ENCODE measurements around the gene TMEM132C. TPM values are rescaled to one million over a fixed set of nuclear protein-coding genes. Genes with fewer than 3 reads are reported as not detected.

The TMEM132C gene
- total and polyA plus RNA-seq, 11 donors, result 0.05 to 5.9 (median 0.85) TPM

GRCh38 chr12:128573907-128574306 is 306.9 kb downstream of the TMEM132C start:
- ATAC-seq (no peak), DNase-seq (no peak)
- H3K4me1 ChIP-seq, result no peaks in the 10 kb centered on the region
- H3K27me3 ChIP-seq, result no peaks in the 10 kb centered on the region
- 63 to 68% (median 64%) methylated on average over 4 of the region's 4 CpGs for WGBS, 4 donors
- no peaks in the 10 kb centered on the region for H3K36me3 ChIP-seq
- H3K4me3 ChIP-seq, result no peak overlapping the region
- H3K9me3 ChIP-seq, result peaks cover 0 to 13% (median 0%) of the 10 kb centered on the region in 12 donors
- TF ChIP-seq POLR2A (IDR thresholded peaks at IDR 0.05), result no peak
- TF ChIP-seq CTCF (IDR thresholded peaks at IDR 0.05), result no peak
- intact Hi-C loops (cut with DNase I), result no loop called here
- no peak overlapping the region for H3K27ac ChIP-seq

DNA sequence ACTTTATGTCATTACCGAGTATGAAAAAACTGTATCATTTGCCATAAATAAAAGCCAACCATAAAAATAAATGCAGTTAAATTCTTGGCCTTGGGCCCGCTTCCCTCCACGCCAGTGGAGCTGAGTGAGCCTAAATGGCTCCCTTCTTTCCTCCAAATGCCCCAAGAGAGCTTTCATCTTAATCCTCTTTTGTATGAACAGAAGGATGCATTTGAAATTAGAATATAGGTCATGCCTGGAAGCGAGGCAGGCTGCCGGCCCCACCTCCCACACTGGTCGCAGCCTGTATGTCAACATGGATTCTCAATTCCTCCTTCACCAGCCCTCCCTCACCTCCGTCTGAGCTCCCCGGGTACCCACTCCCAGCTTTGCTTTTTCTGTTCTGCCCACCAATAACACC is 311.1 kb downstream of the TMEM132C start:
- no peaks in the 10 kb centered on the region for H3K4me1 ChIP-seq
- peaks cover 0 to 7% (median 0%) of the 10 kb centered on the region in 12 donors for H3K9me3 ChIP-seq
- H3K27me3 ChIP-seq, result no peaks in the 10 kb centered on the region
- TF ChIP-seq CTCF (IDR thresholded peaks at IDR 0.05) (no peak), POLR2A (IDR thresholded peaks at IDR 0.05) (no peak)
- DNase-seq, result no peak
- no peak overlapping the region for H3K27ac ChIP-seq
- 81 to 86% (median 85%) methylated on average over 8 of the region's 8 CpGs for WGBS, 4 donors
- no peaks in the 10 kb centered on the region for H3K36me3 ChIP-seq
- no peak overlapping the region for H3K4me3 ChIP-seq
- ATAC-seq, result no peak
- intact Hi-C loops (cut with DNase I), result no loop called here

DNA sequence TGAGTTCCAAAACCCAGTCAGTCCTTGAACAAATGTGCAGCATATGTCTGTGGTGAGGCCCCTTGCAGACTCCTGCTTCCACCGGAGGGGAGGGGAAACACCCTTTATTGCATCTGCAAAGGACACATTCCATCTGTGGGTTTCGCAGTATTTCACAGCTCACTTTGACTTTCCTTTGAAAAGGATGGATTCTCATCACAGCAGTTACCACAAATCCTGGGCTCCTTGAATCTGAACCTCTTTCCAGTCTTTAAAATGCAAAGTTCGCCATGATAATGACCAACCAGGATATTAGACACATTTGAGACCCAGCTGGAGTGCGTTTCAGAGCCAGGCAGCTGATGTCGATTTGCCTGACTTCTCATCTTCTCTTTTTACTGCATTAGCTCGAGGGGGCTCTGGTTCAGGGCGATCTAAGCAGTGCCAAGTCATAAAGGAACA is 314.4 kb downstream of the TMEM132C start:
- intact Hi-C loops (cut with DNase I), result no loop called here
- no peaks in the 10 kb centered on the region for H3K27me3 ChIP-seq
- H3K9me3 ChIP-seq, result peaks cover 0 to 7% (median 0%) of the 10 kb centered on the region in 12 donors
- no peak overlapping the region for H3K27ac ChIP-seq
- no peak overlapping the region for H3K4me3 ChIP-seq
- 34 to 70% (median 59%) methylated on average over 7 of the region's 7 CpGs for whole genome bisulfite sequencing, 4 donors
- ATAC-seq (no peak), DNase-seq (no peak)
- H3K4me1 ChIP-seq, result no peaks in the 10 kb centered on the region
- TF ChIP-seq POLR2A (IDR thresholded peaks at IDR 0.05), result no peak
- no peak for TF ChIP-seq CTCF (IDR thresholded peaks at IDR 0.05)
- no peaks in the 10 kb centered on the region for H3K36me3 ChIP-seq

DNA sequence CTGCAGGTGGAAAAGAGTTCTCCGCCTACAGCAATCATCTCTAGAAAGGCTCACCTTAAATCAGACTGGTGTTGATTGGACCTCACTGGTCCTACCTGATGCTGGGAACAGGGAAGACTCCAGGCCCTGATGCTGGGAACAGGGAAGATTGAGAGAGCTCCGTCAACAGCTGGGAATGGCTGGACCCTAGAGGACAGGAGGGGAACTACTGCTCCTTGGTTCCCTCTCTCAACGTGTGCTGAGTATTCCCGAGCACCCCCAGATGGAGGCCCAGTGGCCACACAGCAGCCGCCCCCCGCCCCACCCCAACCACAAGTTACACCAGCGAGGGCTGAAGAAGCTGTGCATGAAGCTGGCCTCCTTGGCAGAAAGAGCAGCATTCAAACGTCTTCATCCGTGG is 316.5 kb downstream of the TMEM132C start:
- ATAC-seq, result no peak
- Histone ChIP-seq H3K36me3 (no peaks in the 10 kb centered on the region), H3K27me3 (no peaks in the 10 kb centered on the region), H3K27ac (no peak overlapping the region), H3K9me3 (peaks cover 0 to 7% (median 0%) of the 10 kb centered on the region in 12 donors), H3K4me3 (no peak overlapping the region), H3K4me1 (no peaks in the 10 kb centered on the region)
- 40 to 61% (median 54%) methylated on average over 7 to 9 of the region's 9 CpGs for WGBS, 4 donors
- intact Hi-C loops (cut with DNase I), result no loop called here
- DNase-seq, result no peak
- TF ChIP-seq POLR2A (IDR thresholded peaks at IDR 0.05) (no peak), CTCF (IDR thresholded peaks at IDR 0.05) (no peak)

Measured in heart left ventricle (tissue), 16 donors.